Central memory CD4-positive, alpha-beta T cell (primary cell): ENCODE data around the gene SFXN1.
A peak's percentile ranks its signal among the peaks of the same experiment; 100 is the strongest.
"Not testable (repeated sequence)": the region's sequence is repeated elsewhere in the genome, so short reads cannot be mapped to it uniquely, and the experiment has no call there.

ENCODE experiments used
- DNase-seq: peaks from one replicate; pipeline ENCODE4 v3.0.0; 2022
- total RNA-seq, 3 experiments: gene quantifications; one replicate each; lab custom pipeline; 2026; lab: John Stamatoyannopoulos, UW

SFXN1 gene, protein sequence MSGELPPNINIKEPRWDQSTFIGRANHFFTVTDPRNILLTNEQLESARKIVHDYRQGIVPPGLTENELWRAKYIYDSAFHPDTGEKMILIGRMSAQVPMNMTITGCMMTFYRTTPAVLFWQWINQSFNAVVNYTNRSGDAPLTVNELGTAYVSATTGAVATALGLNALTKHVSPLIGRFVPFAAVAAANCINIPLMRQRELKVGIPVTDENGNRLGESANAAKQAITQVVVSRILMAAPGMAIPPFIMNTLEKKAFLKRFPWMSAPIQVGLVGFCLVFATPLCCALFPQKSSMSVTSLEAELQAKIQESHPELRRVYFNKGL
- total RNA-seq: 91.8 to 989 (median 197) reads per million in 3 experiments

DNA sequence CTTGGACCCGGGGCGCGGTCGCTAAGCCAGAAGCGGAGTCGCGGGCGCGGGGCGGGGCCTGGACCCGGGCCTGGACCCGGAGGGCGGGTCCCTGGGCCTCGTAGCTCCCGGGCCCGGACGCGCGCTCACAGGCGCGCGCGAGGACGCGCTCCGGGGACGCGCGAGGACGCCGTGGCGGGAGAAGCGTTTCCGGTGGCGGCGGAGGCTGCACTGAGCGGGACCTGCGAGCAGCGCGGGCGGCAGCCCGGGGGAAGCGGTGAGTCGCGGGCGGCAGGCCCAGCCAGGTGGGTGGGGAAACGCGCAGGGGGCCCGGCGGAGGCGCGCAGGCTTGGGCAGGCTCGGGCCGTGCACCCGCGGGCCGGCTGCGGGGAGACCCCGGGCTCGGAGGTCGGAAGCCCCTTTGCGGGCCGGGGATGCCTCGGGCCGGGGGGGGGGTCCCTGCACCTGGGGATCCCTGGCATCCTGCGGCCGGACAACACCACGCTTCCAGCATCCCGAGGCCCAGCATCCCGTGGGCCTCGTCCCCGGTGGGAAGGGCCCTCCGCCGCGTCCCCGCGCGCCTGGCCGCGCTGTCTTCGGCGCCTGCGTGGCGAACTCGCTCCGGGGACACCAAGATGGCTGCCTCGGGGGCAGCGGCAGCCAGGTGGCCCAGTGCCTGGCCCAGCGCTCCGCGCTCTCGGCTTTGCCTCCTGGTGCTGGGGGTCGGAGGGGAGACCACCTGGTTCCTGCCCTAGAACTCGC, at the start of gene SFXN1:
SFXN1 (plus strand) TSS at position 177 of the 741 bp plus-strand sequence. CDS start 13,544 bp downstream, outside the sequence.
- peak; percentile 69 for DNase-seq

- no peak for DNase-seq
These were observed 43.6 kb upstream of the SFXN1 start for GRCh38 chr5:175434800-175435199.

DNA sequence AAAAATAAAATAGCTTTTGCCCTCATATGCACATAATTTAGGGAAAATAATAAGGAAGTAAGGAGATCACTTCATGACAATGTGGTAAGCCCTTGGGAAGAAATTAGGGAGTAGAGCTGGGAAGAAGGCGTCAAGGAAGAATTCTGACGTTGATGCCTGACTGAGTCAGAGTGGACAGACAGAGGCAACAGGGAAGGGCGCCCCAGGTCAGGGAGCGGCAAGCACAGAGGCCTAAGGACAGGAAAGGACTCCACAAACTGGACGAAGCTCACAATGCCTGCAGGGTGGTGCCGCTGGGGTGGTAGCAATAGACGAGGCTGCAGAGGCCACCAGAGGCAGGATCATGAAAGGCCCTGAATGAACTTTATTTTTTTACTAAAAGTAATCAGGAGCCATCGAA, 42.0 kb upstream of the SFXN1 start:
- no peak for DNase-seq

DNA sequence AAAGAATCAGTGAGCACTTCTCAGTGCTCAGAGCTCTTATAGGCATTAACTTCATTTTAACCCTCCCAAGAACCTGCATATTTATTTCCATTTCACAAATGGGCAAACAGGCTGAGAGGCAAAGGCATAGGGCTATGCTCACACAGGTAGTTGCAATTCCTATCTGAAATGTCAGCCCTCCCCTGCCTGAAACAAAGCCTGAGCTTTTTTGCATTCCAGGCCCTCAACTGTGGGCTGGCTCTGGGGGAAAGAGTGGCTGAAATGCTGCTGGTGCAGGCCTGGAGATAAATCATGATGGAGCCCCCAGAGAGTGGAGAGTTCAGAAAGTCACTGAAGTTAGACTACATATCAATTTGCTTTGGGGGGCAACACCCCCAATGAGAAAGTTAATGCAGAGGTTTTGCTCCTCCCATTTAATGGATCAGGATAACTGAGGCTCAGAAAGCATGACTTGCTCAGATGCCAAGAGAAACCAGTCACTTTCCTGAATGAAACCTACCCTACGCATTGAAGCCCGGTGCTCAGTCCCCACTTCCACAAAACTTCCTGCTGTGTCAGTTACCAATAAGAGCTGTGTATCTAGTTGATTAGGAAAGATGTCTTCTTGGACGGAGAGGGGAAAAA, 40.0 kb upstream of the SFXN1 start:
- no peak for DNase-seq

DNA sequence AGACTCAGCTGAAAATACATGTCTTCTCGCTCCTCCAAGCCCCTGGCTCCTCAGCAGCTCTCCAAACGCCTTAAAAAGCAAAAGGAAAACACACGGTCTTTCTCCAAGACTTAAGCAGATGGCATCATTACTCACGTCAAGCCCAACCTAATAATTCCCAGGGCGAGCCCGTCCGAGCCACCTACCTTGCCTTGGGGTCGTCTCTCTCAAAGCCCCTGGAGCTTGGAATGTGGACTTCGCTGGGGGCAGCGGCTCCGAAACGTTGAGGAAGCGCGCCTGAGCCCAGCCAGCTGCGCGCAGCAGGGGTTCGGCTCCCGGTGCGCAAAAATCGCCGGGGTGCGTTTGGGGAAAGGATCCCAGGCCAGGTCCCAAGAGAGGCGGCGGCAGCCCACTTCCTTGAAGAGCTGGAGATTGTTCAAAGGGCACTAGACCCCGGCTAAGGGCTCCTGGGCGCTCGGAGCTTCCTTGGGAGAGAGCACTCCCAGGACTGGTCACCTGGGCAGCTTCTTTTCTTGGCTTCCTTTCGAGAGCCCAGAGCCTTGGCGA, 34.8 kb upstream of the SFXN1 start:
- no peak for DNase-seq

DNA sequence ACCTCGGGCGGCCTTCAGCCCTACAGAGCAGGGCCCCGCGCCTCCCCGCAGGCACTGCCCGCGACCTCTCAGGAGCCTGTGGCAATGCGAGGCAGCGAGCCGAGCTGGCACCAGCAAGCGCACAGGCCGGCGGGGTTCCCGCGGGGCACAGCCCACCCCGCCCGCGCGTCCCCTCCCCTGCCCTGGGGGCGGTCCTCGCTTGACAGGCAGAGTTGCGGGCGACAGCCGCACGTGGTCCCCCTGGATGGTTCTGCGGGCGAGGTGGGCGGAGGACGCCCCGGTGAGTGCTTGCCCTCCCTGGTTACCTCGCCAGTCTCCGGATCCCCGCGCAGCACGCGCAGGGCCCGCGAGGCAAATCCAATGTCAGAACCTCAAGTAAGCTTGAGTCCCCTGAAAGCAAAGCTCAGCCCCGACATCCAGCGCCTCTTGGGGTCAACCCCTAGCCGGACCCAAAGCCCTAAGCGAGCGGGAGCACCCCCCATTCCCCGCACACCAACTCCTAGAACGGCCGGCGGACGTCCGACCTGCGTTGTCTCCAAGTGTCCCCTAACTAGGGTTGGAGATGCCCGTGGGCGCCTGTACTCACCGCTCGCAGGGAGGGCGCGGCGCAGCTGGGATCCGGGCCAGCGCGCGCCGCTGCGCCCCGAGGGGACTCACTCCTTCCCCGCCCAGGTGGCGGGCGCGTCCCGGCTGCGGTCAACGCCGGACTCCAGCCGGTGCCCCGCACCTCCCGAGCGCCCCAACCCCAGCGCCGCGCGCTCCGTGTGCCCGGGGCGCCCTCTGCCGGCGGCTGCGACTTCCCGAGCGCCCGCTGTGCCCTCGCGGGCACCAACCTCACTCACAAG, 34.1 kb upstream of the SFXN1 start, which contains the start of gene DRD1:
DRD1 (minus strand) TSS at position 123 of the 845 bp plus-strand sequence. CDS start 1,083 bp downstream, outside the sequence.
- DNase-seq: peak; percentile 10

- no peak for DNase-seq
These were observed 33.4 kb upstream of the SFXN1 start for GRCh38 chr5:175444905-175445456.

DNA sequence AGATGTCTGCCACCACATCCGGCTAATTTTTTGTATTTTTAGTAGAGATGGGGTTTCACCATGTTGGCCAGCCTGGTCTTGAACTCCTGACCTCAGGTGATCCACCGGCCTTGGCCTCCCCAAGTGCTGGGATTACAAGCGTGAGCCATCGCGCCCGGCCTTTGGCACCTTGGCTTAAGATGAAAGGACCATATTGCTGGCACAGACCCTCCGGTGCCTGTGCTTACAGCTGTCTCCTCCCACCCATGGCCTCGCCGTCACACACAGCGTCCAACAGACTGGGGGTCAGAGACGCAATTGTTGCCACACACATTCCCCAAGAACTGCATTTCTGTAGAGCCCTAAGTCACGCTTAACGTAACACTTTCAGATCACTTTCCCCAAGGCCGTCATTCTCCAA, 32.0 kb upstream of the SFXN1 start:
- DNase-seq: not testable (repeated sequence)

GRCh38 chr5:175447571-175447970, 30.8 kb upstream of the SFXN1 start:
- DNase-seq: no peak

DNA sequence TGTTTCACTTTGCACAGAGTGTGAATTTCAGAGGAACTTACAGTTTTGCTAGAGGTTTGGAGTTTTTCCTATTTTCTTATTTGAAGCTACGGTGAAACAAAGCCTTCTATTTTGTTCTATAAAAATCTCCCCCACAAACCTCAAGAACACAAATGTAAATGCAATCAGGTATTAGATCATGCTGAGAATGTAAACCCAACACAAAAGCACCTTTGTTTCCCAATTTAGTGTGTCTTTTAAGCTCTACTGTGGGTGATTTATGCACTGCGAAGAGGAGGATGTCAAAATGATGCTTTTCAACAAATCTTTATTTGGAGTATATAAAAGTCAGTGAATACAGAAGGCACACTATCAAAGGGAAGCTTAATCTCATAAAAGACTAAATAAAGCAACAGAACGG, 30.1 kb upstream of the SFXN1 start:
- no peak for DNase-seq

DNA sequence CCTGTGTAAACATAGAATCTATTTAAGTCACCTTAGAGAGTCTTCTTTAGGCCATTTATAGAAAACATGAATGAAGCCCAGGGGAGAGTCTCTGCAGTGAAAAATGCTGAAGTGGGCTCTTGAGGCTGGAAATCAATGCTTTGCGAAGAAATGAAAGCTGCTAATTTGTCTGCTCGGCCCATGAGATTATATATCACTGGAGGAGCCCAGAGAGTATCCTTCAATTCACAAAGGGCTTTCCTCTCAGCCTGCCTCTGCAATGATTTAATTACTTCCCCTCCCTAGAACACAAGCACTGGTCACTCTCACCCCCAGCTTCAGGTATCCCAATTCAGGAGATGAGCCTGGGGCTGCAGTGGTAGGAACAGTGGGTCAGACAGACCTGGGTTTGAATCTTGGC, 26.2 kb upstream of the SFXN1 start:
- DNase-seq: no peak

- not testable (repeated sequence) for DNase-seq
These were observed 24.0 kb upstream of the SFXN1 start for GRCh38 chr5:175454338-175454737.

DNA sequence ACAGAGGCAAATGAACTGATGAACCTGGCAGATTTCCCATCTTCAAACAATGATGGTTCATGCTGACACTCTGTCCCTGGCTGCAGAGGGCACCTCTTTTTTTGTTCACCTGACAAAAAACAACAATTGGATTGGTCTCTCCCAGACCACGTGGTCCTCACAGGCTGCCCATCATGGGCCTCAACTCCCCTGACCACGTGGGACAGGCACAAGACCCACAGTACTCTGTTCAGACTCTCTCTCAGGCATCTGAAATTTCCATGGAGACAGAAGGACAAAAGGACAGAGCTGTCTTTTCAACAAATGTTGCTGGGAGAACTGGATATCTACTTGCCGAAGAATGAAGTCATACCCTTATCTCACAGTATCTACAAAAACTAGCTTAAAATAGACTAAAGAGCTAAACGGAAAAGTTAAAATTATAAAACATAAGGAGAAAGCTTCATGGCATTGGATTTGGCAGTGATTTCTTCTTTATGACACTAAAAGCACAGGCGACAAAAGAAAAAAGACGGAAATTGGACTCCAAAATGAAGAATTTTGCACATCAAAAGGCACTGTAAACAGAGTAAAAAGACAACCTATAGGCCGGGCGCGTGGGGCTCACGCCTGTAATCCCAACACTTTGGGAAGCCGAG, 22.1 kb upstream of the SFXN1 start:
- no peak for DNase-seq

DNA sequence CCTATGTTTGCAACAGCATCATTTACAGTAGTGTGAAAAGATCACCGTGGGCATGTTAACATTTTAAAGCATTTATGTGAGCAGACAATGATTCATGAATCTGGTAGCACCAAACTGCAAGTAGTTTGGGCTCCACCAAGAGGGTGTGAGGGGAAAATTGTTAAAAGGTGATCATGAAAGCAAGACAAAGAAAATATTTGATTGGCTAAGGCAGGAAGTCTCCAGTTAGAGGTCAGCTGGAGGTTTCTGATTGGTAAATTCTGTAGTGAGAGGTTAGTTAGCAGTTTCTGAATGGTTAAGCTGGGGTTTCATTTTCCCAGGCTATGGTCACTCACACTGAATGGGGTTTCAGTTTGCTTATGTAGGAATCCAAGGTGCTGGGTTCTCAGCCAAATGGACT, 20.9 kb upstream of the SFXN1 start:
- no peak for DNase-seq

GRCh38 chr5:175460126-175460525, 18.2 kb upstream of the SFXN1 start:
- no peak for DNase-seq

DNA sequence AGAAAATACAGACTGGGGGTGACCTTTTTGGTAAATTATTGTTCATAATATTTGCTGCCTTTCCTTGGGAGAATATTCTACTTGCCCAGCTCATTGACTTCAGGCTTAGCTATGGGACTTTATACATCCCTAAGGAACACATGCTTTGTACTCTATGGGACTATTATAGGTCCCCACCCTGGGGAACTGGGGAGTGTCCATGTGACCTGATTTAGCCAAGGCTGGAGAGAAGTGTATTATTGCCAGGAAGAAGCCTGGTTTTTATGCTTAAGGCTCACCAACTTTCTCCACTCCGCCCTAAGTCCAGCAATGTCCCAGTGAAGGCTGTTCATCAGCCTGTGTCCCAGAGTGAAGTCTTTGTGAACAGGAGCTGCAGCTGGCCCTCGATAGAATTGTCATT, 17.8 kb upstream of the SFXN1 start:
- no peak for DNase-seq

DNA sequence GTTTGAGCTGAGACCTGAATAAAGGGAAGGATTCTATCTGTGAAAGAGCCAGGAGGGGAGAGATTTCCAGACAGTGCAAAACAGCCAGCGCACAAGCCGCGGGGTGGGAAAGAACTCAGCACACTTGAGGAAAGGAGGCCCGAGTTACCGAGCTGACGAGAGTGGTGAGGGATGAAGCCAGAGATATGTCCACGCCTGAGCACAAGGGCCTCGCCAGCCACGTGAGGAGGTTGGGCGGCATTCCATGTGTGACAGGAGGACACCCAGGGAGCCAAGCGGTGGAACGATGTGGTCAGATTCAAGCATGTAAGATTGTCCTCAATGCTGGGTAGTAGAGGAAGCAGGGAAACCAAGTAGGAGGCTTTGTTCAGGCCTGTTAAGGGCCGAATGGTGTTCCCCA, 17.0 kb upstream of the SFXN1 start:
- no peak for DNase-seq

- DNase-seq: no peak
These were observed 14.7 kb upstream of the SFXN1 start for GRCh38 chr5:175463641-175464040.

- peak; percentile 39 for DNase-seq
These were observed 14.1 kb upstream of the SFXN1 start for GRCh38 chr5:175464074-175464941.

DNA sequence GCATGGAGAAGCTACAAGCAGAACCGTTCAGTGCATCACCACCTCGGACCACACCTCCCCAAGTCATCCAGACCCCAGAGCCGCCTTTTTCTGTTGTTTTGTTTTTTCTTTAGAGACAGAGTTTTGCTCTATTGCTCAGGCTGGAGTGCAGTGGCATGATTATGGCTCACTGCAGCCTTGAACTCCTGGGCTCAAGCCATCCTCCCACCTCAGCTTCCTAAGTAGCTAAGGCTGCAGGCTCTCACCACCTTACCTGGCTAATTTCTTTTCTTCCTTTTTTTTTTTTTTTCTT, 13.5 kb upstream of the SFXN1 start:
- DNase-seq: no peak

- no peak for DNase-seq
These were observed 13.1 kb upstream of the SFXN1 start for GRCh38 chr5:175465282-175465681.
